ENCODE data around the gene PRKAG3.

Gene PRKAG3

GRCh38 chr2:218831378-218831990 lies at the start of gene PRKAG3:
Gene PRKAG3, minus strand, starts transcription at chr2:218831803.
- no peak for DNase-seq (ENCODE audit: low read depth)

GRCh38 chr2:218880859-218881594 lies 49.4 kb upstream of the PRKAG3 start:
- no peak for DNase-seq (ENCODE audit: low read depth)

GRCh38 chr2:218880102-218880858 lies 48.7 kb upstream of the PRKAG3 start, which contains the start of gene WNT10A:
Gene WNT10A, plus strand, starts transcription at chr2:218880852. Its CDS starts 144 bp downstream, at chr2:218880996.
- peak; percentile 78 for DNase-seq (ENCODE audit: low read depth)

GRCh38 chr2:218879776-218880101 lies 48.1 kb upstream of the PRKAG3 start:
- no peak for DNase-seq (ENCODE audit: low read depth)

GRCh38 chr2:218878926-218879761 lies 47.5 kb upstream of the PRKAG3 start:
- no peak for DNase-seq (ENCODE audit: low read depth)

GRCh38 chr2:218878486-218878885 lies 46.9 kb upstream of the PRKAG3 start:
- DNase-seq (ENCODE audit: low read depth), result no peak

- no peak for DNase-seq (ENCODE audit: low read depth)
These were observed 46.3 kb upstream of the PRKAG3 start for GRCh38 chr2:218877891-218878290.

GRCh38 chr2:218877331-218877730 lies 45.7 kb upstream of the PRKAG3 start:
- no peak for DNase-seq (ENCODE audit: low read depth)

- DNase-seq (ENCODE audit: low read depth), result peak; percentile 59
These were observed 45.1 kb upstream of the PRKAG3 start for GRCh38 chr2:218876562-218877219.

GRCh38 chr2:218875692-218876246 lies 44.2 kb upstream of the PRKAG3 start:
- no peak for DNase-seq (ENCODE audit: low read depth)

- DNase-seq (ENCODE audit: low read depth), result no peak
These were observed 42.0 kb upstream of the PRKAG3 start for GRCh38 chr2:218873359-218874194.

GRCh38 chr2:218872645-218873358 lies 41.2 kb upstream of the PRKAG3 start:
- no peak for DNase-seq (ENCODE audit: low read depth)

- no peak for DNase-seq (ENCODE audit: low read depth)
These were observed 40.0 kb upstream of the PRKAG3 start for GRCh38 chr2:218871345-218872302.

GRCh38 chr2:218870984-218871344 lies 39.4 kb upstream of the PRKAG3 start:
- no peak for DNase-seq (ENCODE audit: low read depth)

GRCh38 chr2:218869064-218869463 lies 37.5 kb upstream of the PRKAG3 start:
- no peak for DNase-seq (ENCODE audit: low read depth)

- DNase-seq (ENCODE audit: low read depth), result no peak
These were observed 36.3 kb upstream of the PRKAG3 start for GRCh38 chr2:218867900-218868299.

GRCh38 chr2:218865999-218866398 lies 34.4 kb upstream of the PRKAG3 start:
- no peak for DNase-seq (ENCODE audit: low read depth)

- no peak for DNase-seq (ENCODE audit: low read depth)
These were observed 33.8 kb upstream of the PRKAG3 start for GRCh38 chr2:218865396-218865795.

Measured in activated T-cell treated with anti-CD3 and anti-CD28 coated beads for 1 hour (primary cell).